Stimulated activated CD4-positive, alpha-beta T cell treated with anti-CD3 and anti-CD28 coated beads, Interleukin-1b, Interleukin-23, amount 100 ng/mL, for 4 hours (primary cell): Measurements from ENCODE around the gene ERGIC1.

Experiments
- DNase-seq, 2 donors: peaks; one replicate each; pipeline ENCODE4 v3.0.0-alpha.2; 2020; ENCODE audit warnings: low read depth in 2 of 2

Gene ERGIC1

GRCh38 chr5:172981931-172982330, 147.9 kb downstream of the ERGIC1 start:
- no peak for DNase-seq

DNA sequence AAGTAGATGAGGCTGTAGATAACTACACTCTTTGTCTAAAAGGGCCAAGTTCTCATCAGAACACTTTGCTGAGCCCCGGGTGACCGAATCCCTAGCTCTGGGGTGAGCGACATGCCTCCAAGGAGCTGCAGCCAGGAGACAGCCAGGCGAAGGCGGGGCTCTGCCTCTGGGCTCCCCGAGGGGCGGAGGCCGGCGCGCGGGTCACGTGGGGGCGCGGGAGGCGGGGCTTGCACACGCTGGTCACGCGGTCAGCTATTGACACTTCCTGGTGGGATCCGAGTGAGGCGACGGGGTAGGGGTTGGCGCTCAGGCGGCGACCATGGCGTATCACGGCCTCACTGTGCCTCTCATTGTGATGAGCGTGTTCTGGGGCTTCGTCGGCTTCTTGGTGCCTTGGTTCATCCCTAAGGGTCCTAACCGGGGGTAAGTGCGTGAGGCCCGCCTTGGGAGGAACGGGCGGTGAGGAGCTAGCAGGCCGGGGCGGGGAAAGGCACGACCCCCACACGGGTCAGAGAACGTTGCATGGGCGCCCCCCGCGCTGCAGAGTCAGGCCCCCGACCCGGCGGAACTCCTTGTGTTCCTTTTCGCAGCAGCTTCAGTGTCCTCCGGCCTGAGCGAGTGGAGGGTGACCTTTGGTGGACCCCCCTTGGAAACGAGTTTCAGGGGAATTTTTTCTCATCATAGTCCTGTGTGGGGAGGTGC, 149.6 kb downstream of the ERGIC1 start, which contains the start of gene ATP6V0E1:
Gene ATP6V0E1, plus strand, starts transcription at position 230 of the 702 bp plus-strand sequence. Its CDS starts 90 bp downstream, at position 320.
- peak; percentile 89 to 96 for DNase-seq

DNA sequence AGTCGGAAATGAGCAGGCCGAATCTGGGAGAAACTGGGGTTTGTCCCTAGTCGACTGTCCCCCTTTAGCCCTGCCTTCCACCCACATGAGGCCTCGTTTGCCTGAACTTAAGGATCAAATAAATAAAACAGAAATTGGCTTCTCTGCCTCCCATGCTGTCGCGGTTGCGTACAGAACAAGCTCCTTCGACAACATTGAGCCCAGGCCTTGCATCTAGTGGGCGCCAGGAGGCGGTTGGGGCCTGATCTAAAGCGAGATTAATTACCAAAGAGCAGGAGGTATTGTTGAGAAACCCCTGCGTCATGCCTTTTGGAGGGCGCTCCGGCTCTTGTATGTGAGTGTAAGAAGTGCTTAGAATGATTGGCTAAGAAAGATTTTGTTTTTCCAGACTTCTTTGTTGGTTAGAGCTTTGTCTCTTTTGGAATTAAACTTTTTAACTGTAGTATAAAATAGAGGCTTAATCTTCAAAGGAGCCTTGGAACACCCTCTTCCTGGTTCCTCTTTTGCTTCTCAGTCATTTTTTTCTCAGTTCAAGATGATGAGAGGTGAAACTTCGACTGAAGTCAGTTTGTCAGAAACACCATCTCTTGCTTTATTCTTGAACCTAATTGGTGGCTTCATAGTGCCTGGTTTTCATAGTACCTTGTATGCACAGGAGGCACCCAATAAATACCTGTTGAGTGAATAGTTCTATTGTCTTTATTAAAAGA, 150.3 kb downstream of the ERGIC1 start:
- peak; percentile 52 to 59 for DNase-seq

GRCh38 chr5:172985596-172985995, 151.5 kb downstream of the ERGIC1 start:
- no peak for DNase-seq

GRCh38 chr5:172988276-172988675, 154.2 kb downstream of the ERGIC1 start:
- no peak for DNase-seq

GRCh38 chr5:172990776-172991175, 156.7 kb downstream of the ERGIC1 start:
- no peak for DNase-seq

GRCh38 chr5:172994405-172994804, 160.4 kb downstream of the ERGIC1 start:
- no peak for DNase-seq

- no peak for DNase-seq
Measured at GRCh38 chr5:172999372-172999973, 165.4 kb downstream of the ERGIC1 start.

DNA sequence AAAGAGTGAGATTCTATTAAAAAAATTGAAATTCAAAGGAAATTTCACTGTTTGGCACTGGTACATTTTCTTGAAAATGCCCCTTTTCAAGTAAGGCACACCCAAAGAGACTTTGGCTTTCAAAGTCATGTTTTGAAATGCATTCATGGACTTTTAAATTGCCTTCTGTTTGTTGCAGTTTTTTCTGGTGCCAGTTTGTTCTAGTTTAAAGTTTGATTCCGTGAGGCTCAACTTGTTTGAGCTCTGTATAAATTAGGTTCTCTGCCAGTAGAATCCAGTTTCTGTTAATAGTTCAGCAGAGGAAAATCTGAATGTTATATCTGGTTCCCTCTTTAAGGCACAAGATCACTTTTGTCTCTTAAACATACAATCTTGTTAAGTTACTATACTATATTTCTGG, 165.9 kb downstream of the ERGIC1 start:
- DNase-seq: no peak

GRCh38 chr5:173001229-173001841, 167.3 kb downstream of the ERGIC1 start:
- DNase-seq: no peak
